Measurements from ENCODE around the gene MRAS.
"Not testable (repeated sequence)": the region's sequence is repeated elsewhere in the genome, so short reads cannot be mapped to it uniquely, and the experiment has no call there.

Gene MRAS

GRCh38 chr3:138445236-138445635 is 96.9 kb downstream of the MRAS start:
- no peak for DNase-seq (ENCODE audit: low read depth in 3 of 3)

- no peak for DNase-seq (ENCODE audit: low read depth in 3 of 3)
Observed at GRCh38 chr3:138445654-138446053, 97.3 kb downstream of the MRAS start.

DNA sequence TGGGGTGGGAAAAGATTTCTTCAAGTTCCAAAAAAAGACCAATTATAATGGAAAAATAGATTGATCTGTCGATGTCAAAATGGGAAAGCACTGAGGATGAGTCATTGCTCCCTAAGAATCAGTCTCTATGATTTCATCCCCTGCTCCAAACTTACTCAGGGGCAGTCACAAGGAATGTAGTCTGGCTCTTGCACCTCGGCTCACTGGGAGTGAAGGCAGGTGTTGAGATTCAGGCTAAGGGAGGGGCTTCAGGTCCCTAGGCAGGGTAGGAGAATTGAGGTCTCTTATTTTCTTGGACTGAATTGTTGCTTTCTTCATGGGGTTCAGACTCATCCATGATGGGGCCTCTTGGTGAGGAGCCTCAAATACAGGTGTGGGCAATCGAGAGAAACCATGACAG is 100.3 kb downstream of the MRAS start:
- no peak for DNase-seq (ENCODE audit: low read depth in 3 of 3)

GRCh38 chr3:138449490-138449889 is 101.1 kb downstream of the MRAS start:
- DNase-seq (ENCODE audit: low read depth in 3 of 3): no peak

- no peak for DNase-seq (ENCODE audit: low read depth in 3 of 3)
Observed at GRCh38 chr3:138450181-138450580, 101.8 kb downstream of the MRAS start.

DNA sequence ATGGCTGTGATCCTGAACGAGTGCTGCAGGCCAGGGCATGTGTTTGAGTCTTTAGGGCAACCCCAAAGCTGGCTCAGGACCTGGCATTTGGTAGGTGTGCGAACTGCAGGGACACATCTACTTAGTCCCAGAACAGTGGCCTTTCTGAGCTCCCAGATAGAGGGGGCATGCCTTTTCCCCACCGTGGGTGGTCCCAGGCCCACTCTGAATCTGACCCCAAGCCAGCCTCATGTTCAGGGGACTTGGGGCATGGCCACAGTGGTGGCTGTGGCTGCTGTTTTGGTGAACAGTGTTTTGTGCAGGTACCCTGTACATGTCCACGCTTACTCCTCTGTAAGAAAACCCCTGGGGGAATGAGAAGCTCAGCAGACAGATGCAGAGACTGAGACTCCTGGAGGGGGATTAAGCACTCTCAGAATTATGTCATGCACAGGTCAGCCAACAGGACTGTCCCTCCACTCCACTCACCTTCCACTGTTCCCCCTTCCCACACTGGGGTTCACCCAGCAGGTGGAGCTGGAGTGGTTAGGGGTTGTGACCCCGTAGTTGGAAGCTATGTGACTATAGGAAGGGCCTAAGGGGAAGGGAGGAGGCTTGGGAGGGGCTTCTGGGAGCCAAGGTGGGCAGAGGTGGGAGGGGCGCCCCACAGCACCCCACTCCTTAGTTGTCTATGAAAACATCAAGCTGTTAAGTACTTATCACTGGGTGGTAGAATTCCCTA is 102.5 kb downstream of the MRAS start:
- DNase-seq (ENCODE audit: low read depth in 3 of 3): no peak

GRCh38 chr3:138451595-138452162 is 103.3 kb downstream of the MRAS start:
- DNase-seq (ENCODE audit: low read depth in 3 of 3): no peak

- no peak for DNase-seq (ENCODE audit: low read depth in 3 of 3)
Observed at GRCh38 chr3:138452436-138452835, 104.1 kb downstream of the MRAS start.

GRCh38 chr3:138453940-138454339 is 105.6 kb downstream of the MRAS start:
- not testable (repeated sequence) for DNase-seq (ENCODE audit: low read depth in 3 of 3)
